K562 (cell line): ENCODE measurements around the gene ERF. TPM values are rescaled to one million over a fixed set of nuclear protein-coding genes. Genes with fewer than 3 reads are reported as not detected.

Source experiments
- BDP1 ChIP-seq: IDR thresholded peaks from 3 replicates; pipeline ENCODE4 v1.6.1; 2011; ENCODE audit not compliant: insufficient read length, insufficient read depth
- C11orf30 ChIP-seq: fragments of 450-650 bp; IDR thresholded peaks from 2 replicates; pipeline ENCODE4 v1.6.1; 2016; ENCODE audit warnings: low read depth, mild to moderate bottlenecking
- CBFA2T3 ChIP-seq: fragments of 450-650 bp; IDR thresholded peaks from 2 replicates; pipeline ENCODE4 v1.6.1; 2017
- CBX8 ChIP-seq: fragments of 200-600 bp; sonication (generic); IDR thresholded peaks from 2 replicates; pipeline ENCODE4 v1.6.1; 2012; ENCODE audit warnings: borderline replicate concordance, mixed run types, low read depth, mild to moderate bottlenecking, moderate library complexity, mixed read lengths, low read length, control low read depth, inconsistent platforms; ENCODE audit not compliant: poor library complexity, severe bottlenecking; ENCODE audit errors: extremely low read depth
- ETS2 ChIP-seq: IDR thresholded peaks from 2 replicates; pipeline ENCODE4 v1.6.1; 2016; ENCODE audit warnings: borderline replicate concordance, missing genetic modification characterization, mild to moderate bottlenecking, moderate library complexity, missing compliant biosample characterization; ENCODE audit not compliant: poor library complexity, severe bottlenecking
- FOS ChIP-seq: IDR thresholded peaks from 3 replicates; pipeline ENCODE4 v1.6.1; 2011; ENCODE audit not compliant: insufficient read length; ENCODE audit errors: extremely low read depth
- HMG20B ChIP-seq: fragments of 250-450 bp; sonication (Bioruptor Pico); IDR thresholded peaks from 2 replicates; pipeline ENCODE4 v1.5.0; 2021; ENCODE audit warnings: mild to moderate bottlenecking
- JUND ChIP-seq, 2 experiments: IDR thresholded peaks; 2 replicates in 1 of 2; 3 replicates in 1 of 2; pipeline ENCODE4 v1.6.1; 2011; ENCODE audit warnings: borderline replicate concordance in 2 of 2, low read depth in 2 of 2, low read length in 2 of 2, improper control_type of control experiment in 1 of 2, missing biosample characterization in 1 of 2, missing genetic modification characterization in 1 of 2, missing genetic modification reagents in 1 of 2
- MECOM ChIP-seq: fragments of 250-450 bp; sonication (Bioruptor Pico); IDR thresholded peaks from 2 replicates; pipeline ENCODE4 v1.8.0; 2022; ENCODE audit warnings: inconsistent platforms
- NFIX ChIP-seq: fragments of 250-450 bp; sonication (Bioruptor Pico); IDR thresholded peaks from 2 replicates; pipeline ENCODE4 v1.4.0; 2020; ENCODE audit warnings: low read depth, mild to moderate bottlenecking, moderate library complexity
- TBP ChIP-seq: optimal IDR thresholded peaks from 2 replicates; pipeline ENCODE3; 2011; ENCODE audit warnings: low read depth, low read length, improper control_type of control experiment
- TCFL5 ChIP-seq: fragments of 250-450 bp; sonication (Bioruptor Pico); conservative IDR thresholded peaks from 2 replicates; pipeline ENCODE4 v1.6.1; 2021; ENCODE audit warnings: mild to moderate bottlenecking, moderate library complexity, matching md5 sums
- TSC22D4 ChIP-seq: fragments of 450-650 bp; IDR thresholded peaks from 2 replicates; pipeline ENCODE4 v1.6.1; 2016; ENCODE audit warnings: missing genetic modification characterization, missing biosample characterization, control low read depth
- YBX1 ChIP-seq: fragments of 450-650 bp; IDR thresholded peaks from 2 replicates; pipeline ENCODE4 v1.7.1; 2016; ENCODE audit warnings: mild to moderate bottlenecking
- ZFP36 ChIP-seq: fragments of 150-350 bp; IDR thresholded peaks from 2 replicates; pipeline ENCODE4 v1.6.1; 2018; ENCODE audit warnings: low read length, low read depth; ENCODE audit not compliant: partially characterized antibody
- ZFPM2 ChIP-seq: fragments of 250-450 bp; sonication (Bioruptor Pico); IDR thresholded peaks from 2 replicates; pipeline ENCODE4 v1.5.1; 2022; ENCODE audit warnings: mild to moderate bottlenecking
- ZNF217 ChIP-seq: sonication (generic); formaldehyde crosslinking; IDR thresholded peaks from 2 replicates; pipeline ENCODE4 v1.8.0; 2022; ENCODE audit warnings: mild to moderate bottlenecking, missing genetic modification reagents
- ZNF436 ChIP-seq: fragments of 250-450, 450-650 bp; sonication (Bioruptor Pico); formaldehyde crosslinking; IDR thresholded peaks from 2 replicates; pipeline ENCODE4 v1.7.0; 2020; ENCODE audit warnings: mild to moderate bottlenecking
- ZNF785 ChIP-seq: fragments of 250-450 bp; sonication (Bioruptor Pico); IDR thresholded peaks from 2 replicates; pipeline ENCODE4 v1.4.0; 2020; ENCODE audit warnings: mild to moderate bottlenecking
- polyA plus RNA-seq, 8 experiments: library from polyadenylated mRNA; depleted of rRNA in 4 of 8; stranded (reverse) in 5 of 8; unstranded in 3 of 8; fragments of >200 nt; fragmentation: Nextera tagmentation in 2 of 8; fragmentation: Illumina TruSeq in 1 of 8; extraction: Ambion mirVana in 2 of 8; extraction: Trizol in 1 of 8; gene quantifications; 2 replicates each; pipeline versions ENCODE4 v1.2.1 to v1.2.3, GENCODE V29; 2011 to 2014; ENCODE audit warnings: inconsistent platforms in 1 of 8, missing spikeins in 1 of 8
- total RNA-seq, 7 experiments: library from RNA; depleted of rRNA in 6 of 7; stranded (reverse); fragments of >200 nt in 6 of 7; fragmentation: Illumina TruSeq in 2 of 7; extraction: Trizol in 2 of 7; gene quantifications; 2 replicates each; pipeline versions ENCODE4 v1.2.1 to v1.2.3, GENCODE V29; 2011 to 2021; ENCODE audit warnings: low replicate concordance in 1 of 7
- TF ChIP-seq, protein P1 (sequence below), 3 experiments: fragments of 200-800 bp in 1 of 3; fragments of 250-450 bp in 1 of 3; fragments of 450-650 bp in 1 of 3; sonication (Bioruptor Pico) in 1 of 3; sonication (Bioruptor generic) in 1 of 3; formaldehyde crosslinking in 1 of 3; IDR thresholded peaks; 2 replicates each; pipeline versions ENCODE4 v1.6.1 to v1.8.0; 2016 to 2022; ENCODE audit warnings: mild to moderate bottlenecking in 2 of 3, missing genetic modification characterization in 2 of 3, missing compliant biosample characterization in 1 of 3, moderate library complexity in 1 of 3
- TF ChIP-seq, protein P2 (sequence below): fragments of 450-650 bp; formaldehyde crosslinking; IDR thresholded peaks from 2 replicates; pipeline ENCODE4 v1.4.0; 2020; ENCODE audit warnings: mild to moderate bottlenecking
- TF ChIP-seq, protein P3 (sequence below): fragments of 250-450 bp; sonication (Bioruptor Pico); IDR thresholded peaks from 2 replicates; pipeline ENCODE4 v1.5.0; 2020; ENCODE audit warnings: mild to moderate bottlenecking

Gene ERF
- total and polyA plus RNA-seq, 9 of the 15 experiments (the other 6 are each of a cell fraction or from before 2014, with no cell fraction given): 0.03 to 75.4 (median 27.0) TPM

DNA sequence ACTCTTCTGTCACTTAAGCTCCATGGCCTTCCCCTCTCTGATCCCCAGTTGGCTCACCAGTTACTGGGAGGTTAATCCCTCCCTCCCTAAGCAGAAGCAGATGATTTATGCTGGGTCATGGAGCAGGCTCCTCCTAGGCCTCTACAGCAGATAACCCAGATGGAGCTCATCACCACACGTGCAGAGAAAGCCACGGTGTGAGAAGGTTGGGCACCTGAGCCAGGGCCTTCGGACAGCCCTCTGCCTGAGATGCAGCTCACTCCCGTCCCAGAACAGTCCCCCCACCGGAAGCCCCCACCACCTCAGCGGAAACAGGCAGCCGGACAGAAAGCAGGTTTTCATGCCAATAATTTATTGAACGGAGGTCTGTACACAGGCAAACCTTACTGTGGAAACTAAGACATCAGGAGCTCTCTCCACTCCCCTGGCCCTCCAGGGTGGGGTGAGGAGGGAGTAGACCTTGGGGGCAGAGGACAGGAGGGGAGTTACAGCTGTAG, 25.0 kb downstream of the ERF start (continued):
- TF ChIP-seq, protein P1, sequence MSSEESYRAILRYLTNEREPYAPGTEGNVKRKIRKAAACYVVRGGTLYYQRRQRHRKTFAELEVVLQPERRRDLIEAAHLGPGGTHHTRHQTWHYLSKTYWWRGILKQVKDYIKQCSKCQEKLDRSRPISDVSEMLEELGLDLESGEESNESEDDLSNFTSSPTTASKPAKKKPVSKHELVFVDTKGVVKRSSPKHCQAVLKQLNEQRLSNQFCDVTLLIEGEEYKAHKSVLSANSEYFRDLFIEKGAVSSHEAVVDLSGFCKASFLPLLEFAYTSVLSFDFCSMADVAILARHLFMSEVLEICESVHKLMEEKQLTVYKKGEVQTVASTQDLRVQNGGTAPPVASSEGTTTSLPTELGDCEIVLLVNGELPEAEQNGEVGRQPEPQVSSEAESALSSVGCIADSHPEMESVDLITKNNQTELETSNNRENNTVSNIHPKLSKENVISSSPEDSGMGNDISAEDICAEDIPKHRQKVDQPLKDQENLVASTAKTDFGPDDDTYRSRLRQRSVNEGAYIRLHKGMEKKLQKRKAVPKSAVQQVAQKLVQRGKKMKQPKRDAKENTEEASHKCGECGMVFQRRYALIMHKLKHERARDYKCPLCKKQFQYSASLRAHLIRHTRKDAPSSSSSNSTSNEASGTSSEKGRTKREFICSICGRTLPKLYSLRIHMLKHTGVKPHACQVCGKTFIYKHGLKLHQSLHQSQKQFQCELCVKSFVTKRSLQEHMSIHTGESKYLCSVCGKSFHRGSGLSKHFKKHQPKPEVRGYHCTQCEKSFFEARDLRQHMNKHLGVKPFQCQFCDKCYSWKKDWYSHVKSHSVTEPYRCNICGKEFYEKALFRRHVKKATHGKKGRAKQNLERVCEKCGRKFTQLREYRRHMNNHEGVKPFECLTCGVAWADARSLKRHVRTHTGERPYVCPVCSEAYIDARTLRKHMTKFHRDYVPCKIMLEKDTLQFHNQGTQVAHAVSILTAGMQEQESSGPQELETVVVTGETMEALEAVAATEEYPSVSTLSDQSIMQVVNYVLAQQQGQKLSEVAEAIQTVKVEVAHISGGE (CRISPR knock-in tag; IDR thresholded peaks at IDR 0.05): no peak
- TF ChIP-seq NFIX (no peak), MECOM (peak; percentile 90), ZFPM2 (CRISPR knock-in tag) (no peak), TCFL5 (CRISPR knock-in tag) (no peak), C11orf30 (peak; percentile 80), TBP (peak; percentile 28), ZNF785 (no peak), TSC22D4 (tag) (no peak), ZNF217 (CRISPR knock-in tag) (no peak), CBX8 (no peak), JUND (IDR thresholded peaks at IDR 0.05; ENCODE audit: borderline replicate concordance, low read depth, low read length) (peak; percentile 48; the same call in 1 of the 2 replicates), JUND (tag; IDR thresholded peaks at IDR 0.05; ENCODE audit: borderline replicate concordance, low read depth, low read length) (peak; percentile 34; the same call in 1 of the 3 replicates), ZNF436 (CRISPR knock-in tag) (no peak), YBX1 (no peak), FOS (no peak), ZFP36 (no peak), HMG20B (CRISPR knock-in tag) (no peak), CBFA2T3 (peak; percentile 42), ETS2 (tag) (no peak), BDP1 (no peak)
- TF ChIP-seq, protein P2, sequence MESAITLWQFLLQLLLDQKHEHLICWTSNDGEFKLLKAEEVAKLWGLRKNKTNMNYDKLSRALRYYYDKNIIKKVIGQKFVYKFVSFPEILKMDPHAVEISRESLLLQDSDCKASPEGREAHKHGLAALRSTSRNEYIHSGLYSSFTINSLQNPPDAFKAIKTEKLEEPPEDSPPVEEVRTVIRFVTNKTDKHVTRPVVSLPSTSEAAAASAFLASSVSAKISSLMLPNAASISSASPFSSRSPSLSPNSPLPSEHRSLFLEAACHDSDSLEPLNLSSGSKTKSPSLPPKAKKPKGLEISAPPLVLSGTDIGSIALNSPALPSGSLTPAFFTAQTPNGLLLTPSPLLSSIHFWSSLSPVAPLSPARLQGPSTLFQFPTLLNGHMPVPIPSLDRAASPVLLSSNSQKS (CRISPR knock-in tag): no peak
- TF ChIP-seq, protein P3, sequence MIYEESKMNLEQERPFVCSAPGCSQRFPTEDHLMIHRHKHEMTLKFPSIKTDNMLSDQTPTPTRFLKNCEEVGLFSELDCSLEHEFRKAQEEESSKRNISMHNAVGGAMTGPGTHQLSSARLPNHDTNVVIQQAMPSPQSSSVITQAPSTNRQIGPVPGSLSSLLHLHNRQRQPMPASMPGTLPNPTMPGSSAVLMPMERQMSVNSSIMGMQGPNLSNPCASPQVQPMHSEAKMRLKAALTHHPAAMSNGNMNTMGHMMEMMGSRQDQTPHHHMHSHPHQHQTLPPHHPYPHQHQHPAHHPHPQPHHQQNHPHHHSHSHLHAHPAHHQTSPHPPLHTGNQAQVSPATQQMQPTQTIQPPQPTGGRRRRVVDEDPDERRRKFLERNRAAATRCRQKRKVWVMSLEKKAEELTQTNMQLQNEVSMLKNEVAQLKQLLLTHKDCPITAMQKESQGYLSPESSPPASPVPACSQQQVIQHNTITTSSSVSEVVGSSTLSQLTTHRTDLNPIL (CRISPR knock-in tag): no peak
